ENCODE data around the gene BTG1.
A peak's percentile ranks its signal among the peaks of the same experiment; 100 is the strongest.

Gene BTG1

DNA sequence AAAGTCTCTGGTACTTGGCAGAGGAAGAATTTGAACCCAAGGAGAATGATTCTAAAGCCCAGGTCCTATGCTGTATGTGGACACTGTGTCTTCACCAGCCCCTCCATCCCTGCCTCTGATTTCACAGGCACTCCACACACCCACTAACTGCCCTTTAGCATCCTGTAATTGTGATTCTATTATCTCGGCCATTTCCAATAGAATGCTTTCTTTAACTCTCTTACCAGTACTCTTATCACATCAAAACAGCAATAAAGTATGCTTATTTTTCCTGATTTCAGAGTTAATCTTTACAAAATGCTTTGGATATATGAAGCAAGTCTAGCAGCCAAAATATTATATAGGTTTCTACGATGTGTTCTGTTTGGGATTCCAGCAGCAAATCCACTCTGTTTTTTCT, 37.9 kb upstream of the BTG1 start:
- H3K27me3 ChIP-seq (ENCODE audit: insufficient read depth, low read length, poor library complexity) = no peaks in the 10 kb centered on the region
- no peak overlapping the region for H2AFZ ChIP-seq (ENCODE audit: low read depth, low read length)
- H3K36me3 ChIP-seq (ENCODE audit: insufficient read depth, low read length) = no peaks in the 10 kb centered on the region
- peaks cover 29% of the 10 kb centered on the region for H3K4me1 ChIP-seq (ENCODE audit: insufficient read depth, low read length)
- H3K9me3 ChIP-seq (ENCODE audit: insufficient read depth, low read length, severe bottlenecking) = no peaks in the 10 kb centered on the region
- H4K20me1 ChIP-seq (ENCODE audit: insufficient read depth, low read length) = no peaks in the 10 kb centered on the region
- no peak overlapping the region for H3K4me3 ChIP-seq (ENCODE audit: low read depth in 1 of 2, low read length in 2 of 2)
- ATAC-seq (ENCODE audit: insufficient read depth, low read depth) (no peak), DNase-seq (no peak)
- H3K4me2 ChIP-seq (ENCODE audit: insufficient read depth, low read length) = no peak overlapping the region
- H3K79me2 ChIP-seq (ENCODE audit: insufficient read depth, low read length) = no peaks in the 10 kb centered on the region
- peak overlapping the region; percentile 11; the same call in 1 of the 2 replicates for H3K27ac ChIP-seq (ENCODE audit: low read length)
- TF ChIP-seq, protein P1, sequence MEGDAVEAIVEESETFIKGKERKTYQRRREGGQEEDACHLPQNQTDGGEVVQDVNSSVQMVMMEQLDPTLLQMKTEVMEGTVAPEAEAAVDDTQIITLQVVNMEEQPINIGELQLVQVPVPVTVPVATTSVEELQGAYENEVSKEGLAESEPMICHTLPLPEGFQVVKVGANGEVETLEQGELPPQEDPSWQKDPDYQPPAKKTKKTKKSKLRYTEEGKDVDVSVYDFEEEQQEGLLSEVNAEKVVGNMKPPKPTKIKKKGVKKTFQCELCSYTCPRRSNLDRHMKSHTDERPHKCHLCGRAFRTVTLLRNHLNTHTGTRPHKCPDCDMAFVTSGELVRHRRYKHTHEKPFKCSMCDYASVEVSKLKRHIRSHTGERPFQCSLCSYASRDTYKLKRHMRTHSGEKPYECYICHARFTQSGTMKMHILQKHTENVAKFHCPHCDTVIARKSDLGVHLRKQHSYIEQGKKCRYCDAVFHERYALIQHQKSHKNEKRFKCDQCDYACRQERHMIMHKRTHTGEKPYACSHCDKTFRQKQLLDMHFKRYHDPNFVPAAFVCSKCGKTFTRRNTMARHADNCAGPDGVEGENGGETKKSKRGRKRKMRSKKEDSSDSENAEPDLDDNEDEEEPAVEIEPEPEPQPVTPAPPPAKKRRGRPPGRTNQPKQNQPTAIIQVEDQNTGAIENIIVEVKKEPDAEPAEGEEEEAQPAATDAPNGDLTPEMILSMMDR (IDR thresholded peaks at IDR 0.05; ENCODE audit: borderline replicate concordance, extremely low read depth, low read length, poor library complexity, severe bottlenecking) = no peak
- no peak for TF ChIP-seq EZH2 (IDR thresholded peaks at IDR 0.05; ENCODE audit: borderline replicate concordance, low read depth, low read length, severe bottlenecking)
- no peak overlapping the region for H3K9ac ChIP-seq (ENCODE audit: low read depth, low read length)

DNA sequence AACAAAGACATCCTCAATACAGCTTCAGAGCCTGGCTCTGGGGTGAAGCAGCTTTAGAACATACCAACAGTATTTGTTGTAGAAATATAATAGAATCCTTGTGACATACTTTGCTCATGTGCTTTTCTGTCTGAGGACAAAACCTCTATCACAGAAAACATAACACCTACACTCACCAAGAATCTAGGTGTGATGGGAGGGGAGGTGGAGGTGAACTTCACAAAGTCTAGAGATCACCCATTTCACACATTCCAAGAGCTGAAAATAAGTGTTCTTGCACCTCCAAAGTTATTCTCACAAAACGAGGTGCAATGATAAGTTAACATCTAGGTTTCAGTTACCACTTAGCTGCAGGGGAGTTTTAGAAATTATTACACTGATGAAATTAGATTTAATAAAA, 32.7 kb upstream of the BTG1 start:
- H3K4me3 ChIP-seq (ENCODE audit: low read depth in 1 of 2, low read length in 2 of 2) = no peak overlapping the region

DNA sequence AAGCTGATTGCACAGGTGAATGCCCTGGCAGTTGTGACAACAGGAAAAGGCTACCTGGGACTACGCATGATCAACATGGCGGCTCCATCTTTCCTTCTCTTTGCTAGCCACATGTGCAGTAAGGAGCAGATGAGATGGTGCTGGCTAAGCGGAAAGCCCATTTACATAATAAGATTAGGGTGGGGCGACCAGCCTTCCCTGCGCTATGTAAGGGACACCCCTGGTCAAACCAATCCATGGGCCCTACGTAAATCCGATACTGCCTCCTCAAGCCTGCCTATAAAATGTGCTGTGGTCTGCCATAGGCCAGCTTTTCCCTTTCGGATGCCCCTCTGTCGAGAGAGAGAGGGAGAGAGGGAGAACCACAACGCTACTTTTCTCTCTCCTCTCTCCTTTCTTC, 31.0 kb upstream of the BTG1 start:
- Histone ChIP-seq H3K9ac (ENCODE audit: low read depth, low read length) (no peak overlapping the region), H3K9me3 (ENCODE audit: insufficient read depth, low read length, severe bottlenecking) (no peaks in the 10 kb centered on the region), H3K4me3 (ENCODE audit: low read depth in 1 of 2, low read length in 2 of 2) (no peak overlapping the region), H3K27ac (ENCODE audit: low read length) (no peak overlapping the region), H4K20me1 (ENCODE audit: insufficient read depth, low read length) (no peaks in the 10 kb centered on the region), H3K4me1 (ENCODE audit: insufficient read depth, low read length) (no peaks in the 10 kb centered on the region), H2AFZ (ENCODE audit: low read depth, low read length) (no peak overlapping the region), H3K79me2 (ENCODE audit: insufficient read depth, low read length) (no peaks in the 10 kb centered on the region), H3K4me2 (ENCODE audit: insufficient read depth, low read length) (no peak overlapping the region), H3K27me3 (ENCODE audit: insufficient read depth, low read length, poor library complexity) (no peaks in the 10 kb centered on the region), H3K36me3 (ENCODE audit: insufficient read depth, low read length) (no peaks in the 10 kb centered on the region)
- ATAC-seq (ENCODE audit: insufficient read depth, low read depth) (no peak), DNase-seq (no peak)
- TF ChIP-seq, protein P1 (IDR thresholded peaks at IDR 0.05; ENCODE audit: borderline replicate concordance, extremely low read depth, low read length, poor library complexity, severe bottlenecking) = no peak
- no peak for TF ChIP-seq EZH2 (IDR thresholded peaks at IDR 0.05; ENCODE audit: borderline replicate concordance, low read depth, low read length, severe bottlenecking)

More for the DNA sequence above, 32.7 kb upstream of the BTG1 start:
- no peak overlapping the region for H3K9ac ChIP-seq (ENCODE audit: low read depth, low read length)
- no peak overlapping the region for H3K27ac ChIP-seq (ENCODE audit: low read length)
- no peak for DNase-seq
- no peaks in the 10 kb centered on the region for H4K20me1 ChIP-seq (ENCODE audit: insufficient read depth, low read length)
- TF ChIP-seq EZH2 (IDR thresholded peaks at IDR 0.05; ENCODE audit: borderline replicate concordance, low read depth, low read length, severe bottlenecking) = no peak
- TF ChIP-seq, protein P1 (IDR thresholded peaks at IDR 0.05; ENCODE audit: borderline replicate concordance, extremely low read depth, low read length, poor library complexity, severe bottlenecking) = no peak
- no peaks in the 10 kb centered on the region for H3K79me2 ChIP-seq (ENCODE audit: insufficient read depth, low read length)
- no peaks in the 10 kb centered on the region for H3K9me3 ChIP-seq (ENCODE audit: insufficient read depth, low read length, severe bottlenecking)
- H2AFZ ChIP-seq (ENCODE audit: low read depth, low read length) = no peak overlapping the region
- H3K27me3 ChIP-seq (ENCODE audit: insufficient read depth, low read length, poor library complexity) = no peaks in the 10 kb centered on the region
- no peak for ATAC-seq (ENCODE audit: insufficient read depth, low read depth)
- H3K4me1 ChIP-seq (ENCODE audit: insufficient read depth, low read length) = no peaks in the 10 kb centered on the region
- no peaks in the 10 kb centered on the region for H3K36me3 ChIP-seq (ENCODE audit: insufficient read depth, low read length)
- H3K4me2 ChIP-seq (ENCODE audit: insufficient read depth, low read length) = no peak overlapping the region

DNA sequence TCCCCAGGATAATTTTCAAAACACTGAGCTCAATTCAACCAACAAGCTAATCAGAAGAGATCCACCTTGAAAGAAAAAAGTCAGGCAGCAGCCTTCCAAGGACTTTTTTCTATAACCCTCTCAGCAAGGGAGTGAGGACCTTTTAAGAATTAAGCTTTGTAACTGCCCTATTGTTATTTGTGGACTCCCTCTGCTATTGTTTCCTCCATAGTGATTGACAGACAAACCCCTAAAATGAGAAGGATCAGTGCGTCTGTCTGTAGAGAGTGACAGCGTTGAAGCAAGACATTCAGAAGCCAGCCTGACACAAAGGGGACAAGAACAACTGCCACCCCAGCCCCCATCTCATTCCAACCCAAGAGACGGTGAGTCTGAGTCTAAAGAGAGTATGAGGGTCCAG, 30.3 kb upstream of the BTG1 start:
- H3K4me1 ChIP-seq (ENCODE audit: insufficient read depth, low read length) = no peaks in the 10 kb centered on the region
- no peak overlapping the region for H2AFZ ChIP-seq (ENCODE audit: low read depth, low read length)
- no peaks in the 10 kb centered on the region for H3K27me3 ChIP-seq (ENCODE audit: insufficient read depth, low read length, poor library complexity)
- TF ChIP-seq, protein P1 (IDR thresholded peaks at IDR 0.05; ENCODE audit: borderline replicate concordance, extremely low read depth, low read length, poor library complexity, severe bottlenecking) = no peak
- TF ChIP-seq EZH2 (IDR thresholded peaks at IDR 0.05; ENCODE audit: borderline replicate concordance, low read depth, low read length, severe bottlenecking) = no peak
- ATAC-seq (ENCODE audit: insufficient read depth, low read depth) (no peak), DNase-seq (no peak)
- no peak overlapping the region for H3K4me2 ChIP-seq (ENCODE audit: insufficient read depth, low read length)
- H3K4me3 ChIP-seq (ENCODE audit: low read depth in 1 of 2, low read length in 2 of 2) = no peak overlapping the region
- H3K79me2 ChIP-seq (ENCODE audit: insufficient read depth, low read length) = no peaks in the 10 kb centered on the region
- H3K9me3 ChIP-seq (ENCODE audit: insufficient read depth, low read length, severe bottlenecking) = no peaks in the 10 kb centered on the region
- no peaks in the 10 kb centered on the region for H3K36me3 ChIP-seq (ENCODE audit: insufficient read depth, low read length)
- no peak overlapping the region for H3K27ac ChIP-seq (ENCODE audit: low read length)
- H4K20me1 ChIP-seq (ENCODE audit: insufficient read depth, low read length) = no peaks in the 10 kb centered on the region
- no peak overlapping the region for H3K9ac ChIP-seq (ENCODE audit: low read depth, low read length)

Data from DND-41 (cell line).